NK-92 (cell line): ENCODE data around the gene ATF2.
"Not testable (repeated sequence)": the region's sequence is repeated elsewhere in the genome, so short reads cannot be mapped to it uniquely, and the experiment has no call there.

ENCODE experiments used
- DNase-seq: peaks from one replicate; lab custom pipeline; 2025; ENCODE audit not compliant: unreplicated experiment; lab: John Stamatoyannopoulos, UW

ATF2 gene

DNA sequence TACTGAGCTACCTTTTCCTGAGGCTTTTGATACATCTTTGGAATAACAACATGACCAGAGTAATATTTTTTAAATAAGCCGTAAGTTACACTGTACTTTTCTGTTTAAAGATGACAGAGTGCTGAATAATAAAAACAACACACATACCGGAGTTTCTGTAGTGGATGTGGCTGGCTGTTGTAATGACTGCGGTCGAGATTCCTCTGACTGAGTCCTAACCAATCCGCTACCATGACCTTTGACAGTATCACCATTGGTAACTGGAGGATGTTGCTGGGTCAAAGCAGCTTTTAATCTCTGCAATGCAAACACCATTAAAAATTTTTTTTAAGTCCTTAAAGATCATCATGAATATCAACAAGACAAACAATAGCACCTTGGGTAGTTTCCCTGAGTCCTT, 70.7 kb downstream of the ATF2 start:
- no peak for DNase-seq

DNA sequence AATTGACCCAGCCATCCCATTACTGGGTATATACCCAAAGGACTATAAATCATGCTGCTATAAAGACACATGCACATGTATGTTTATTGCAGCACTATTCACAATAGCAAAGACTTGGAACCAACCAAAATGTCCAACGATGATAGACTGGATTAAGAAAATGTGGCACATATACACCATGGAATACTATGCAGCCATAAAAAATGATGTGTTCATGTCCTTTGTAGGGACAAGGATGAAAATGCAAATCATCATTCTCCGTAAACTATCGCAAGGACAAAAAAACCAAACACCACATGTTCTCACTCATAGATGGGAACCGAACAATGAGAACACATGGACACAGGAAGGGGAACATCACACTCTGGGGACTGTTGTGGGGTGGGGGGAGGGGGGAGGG, 83.9 kb downstream of the ATF2 start:
- not testable (repeated sequence) for DNase-seq

DNA sequence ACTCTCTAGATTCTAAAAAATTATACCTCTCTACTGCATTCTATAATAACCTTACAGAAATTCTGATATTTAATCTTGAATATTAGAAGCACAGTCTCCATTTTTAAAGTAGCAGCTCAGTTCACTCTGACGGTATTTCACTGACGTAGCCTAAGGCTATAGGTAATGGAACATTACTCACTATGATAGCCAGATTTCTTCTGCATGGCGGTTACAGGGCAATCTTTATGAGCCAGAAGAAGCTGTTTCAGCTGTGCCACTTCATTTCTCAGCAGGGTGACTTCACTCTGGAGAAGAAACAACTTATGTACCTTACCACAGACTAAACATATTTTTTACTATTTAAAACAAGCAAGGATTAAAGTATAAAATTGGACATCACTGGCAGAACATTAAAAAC, 87.5 kb downstream of the ATF2 start:
- DNase-seq = no peak

DNA sequence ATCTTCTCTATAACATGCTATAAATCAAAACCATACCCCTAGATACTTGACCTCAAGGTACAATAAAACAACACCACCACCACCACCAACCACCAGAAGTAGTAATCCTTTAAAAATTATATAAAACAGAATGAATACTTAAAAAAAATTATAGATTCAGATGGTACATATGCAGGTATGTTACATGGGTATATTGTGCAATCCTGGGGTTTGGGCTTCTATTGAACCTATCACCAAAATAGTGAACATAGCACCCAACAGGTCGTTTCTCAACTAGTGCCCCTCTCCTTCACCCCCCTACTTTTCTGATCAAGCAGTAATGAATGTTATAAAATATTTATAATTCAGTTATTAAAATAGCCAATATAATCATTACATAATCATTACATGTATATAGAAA, 91.7 kb downstream of the ATF2 start:
- no peak for DNase-seq

DNA sequence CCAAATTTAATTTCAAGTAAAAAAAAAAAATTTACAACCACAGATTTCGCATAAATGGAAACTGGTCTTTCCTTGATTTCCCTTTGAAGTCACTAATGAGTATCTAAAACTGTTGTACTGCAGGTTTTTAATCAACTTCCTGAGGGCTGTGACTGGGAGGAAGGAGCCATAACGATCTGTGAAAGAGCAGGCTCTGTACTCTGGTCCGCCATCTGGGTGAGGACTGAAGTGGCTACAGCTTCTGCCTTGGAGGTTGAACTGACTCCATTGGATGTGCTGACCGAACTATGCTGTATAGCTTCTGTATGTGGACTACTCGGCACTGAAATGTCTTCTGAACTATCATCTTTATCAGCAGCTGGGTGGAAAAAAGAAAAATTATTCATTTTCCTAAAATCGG, 93.5 kb downstream of the ATF2 start:
- DNase-seq = no peak

DNA sequence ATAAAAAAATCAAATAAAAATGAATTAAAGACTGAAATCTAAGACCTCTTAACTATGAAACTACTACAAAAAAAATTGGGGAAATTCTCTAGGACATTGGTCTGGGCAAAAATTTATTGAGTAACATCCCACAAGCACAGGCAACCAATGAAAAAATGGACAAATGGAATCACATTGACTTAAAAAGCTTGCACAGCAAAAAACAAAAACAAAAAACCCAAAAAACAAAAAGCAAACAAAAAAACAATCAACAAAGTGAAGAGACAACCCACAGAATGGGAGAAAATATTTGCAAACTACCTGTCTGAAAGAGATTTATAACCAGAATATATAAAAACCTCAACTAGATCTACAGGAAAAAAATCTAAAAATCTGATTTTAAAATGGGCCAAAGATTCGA, 99.5 kb downstream of the ATF2 start:
- no peak for DNase-seq

DNA sequence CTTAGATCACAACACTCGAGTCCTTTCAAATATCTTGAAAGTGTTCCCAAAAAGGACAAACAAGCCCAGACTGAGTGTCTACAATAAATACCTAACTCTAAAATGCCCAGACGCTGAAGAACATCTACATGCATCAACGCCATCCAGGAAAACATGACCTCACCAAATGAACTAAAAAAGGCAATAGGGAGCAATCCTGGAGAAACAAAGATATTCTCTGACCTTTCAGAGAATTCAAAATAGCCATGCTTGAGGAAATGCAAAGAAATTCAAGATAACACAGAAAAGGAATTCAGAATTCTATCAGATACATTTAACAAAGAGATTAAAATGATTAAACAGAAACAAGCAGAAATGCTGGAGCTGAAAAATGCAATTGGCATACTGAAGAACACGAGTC, 101.6 kb downstream of the ATF2 start:
- DNase-seq = no peak

DNA sequence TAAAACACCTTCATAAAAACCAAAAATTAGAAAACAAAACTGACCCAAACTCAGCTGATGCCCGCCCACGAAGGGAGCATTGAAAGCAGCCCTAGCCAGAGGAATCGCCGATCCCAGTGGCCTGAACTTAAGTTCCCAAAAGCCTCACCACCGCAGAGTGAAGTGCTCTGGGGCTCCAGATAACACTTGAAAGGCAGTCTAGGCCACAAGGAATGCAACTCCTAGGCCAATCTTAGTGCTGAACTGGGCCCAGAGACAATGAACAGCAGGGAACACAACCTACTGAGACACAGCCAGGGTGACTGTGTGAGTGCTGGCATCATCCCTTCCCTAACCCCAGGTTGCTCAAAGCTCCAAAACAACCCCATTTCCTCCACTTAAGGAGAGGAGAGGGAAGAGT, 103.2 kb downstream of the ATF2 start:
- DNase-seq = no peak

DNA sequence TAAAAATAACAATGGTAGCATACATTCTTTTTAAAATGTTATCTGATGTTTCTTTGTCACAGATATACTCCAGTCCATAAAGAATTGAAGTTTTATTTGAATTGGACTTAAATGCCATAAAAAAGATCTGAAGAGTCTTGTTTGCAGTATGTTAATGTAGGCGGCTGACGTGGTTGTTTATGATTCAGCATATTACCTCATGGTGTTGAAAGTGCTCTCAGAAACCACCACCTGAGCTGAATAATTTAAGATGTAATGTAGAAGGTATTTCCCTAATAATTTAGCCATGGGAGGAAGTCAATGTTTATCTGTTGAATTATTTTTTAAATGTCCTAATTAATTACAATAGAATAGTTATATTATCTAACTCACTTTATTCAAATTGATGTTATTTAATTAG, 104.3 kb downstream of the ATF2 start:
- DNase-seq = no peak

DNA sequence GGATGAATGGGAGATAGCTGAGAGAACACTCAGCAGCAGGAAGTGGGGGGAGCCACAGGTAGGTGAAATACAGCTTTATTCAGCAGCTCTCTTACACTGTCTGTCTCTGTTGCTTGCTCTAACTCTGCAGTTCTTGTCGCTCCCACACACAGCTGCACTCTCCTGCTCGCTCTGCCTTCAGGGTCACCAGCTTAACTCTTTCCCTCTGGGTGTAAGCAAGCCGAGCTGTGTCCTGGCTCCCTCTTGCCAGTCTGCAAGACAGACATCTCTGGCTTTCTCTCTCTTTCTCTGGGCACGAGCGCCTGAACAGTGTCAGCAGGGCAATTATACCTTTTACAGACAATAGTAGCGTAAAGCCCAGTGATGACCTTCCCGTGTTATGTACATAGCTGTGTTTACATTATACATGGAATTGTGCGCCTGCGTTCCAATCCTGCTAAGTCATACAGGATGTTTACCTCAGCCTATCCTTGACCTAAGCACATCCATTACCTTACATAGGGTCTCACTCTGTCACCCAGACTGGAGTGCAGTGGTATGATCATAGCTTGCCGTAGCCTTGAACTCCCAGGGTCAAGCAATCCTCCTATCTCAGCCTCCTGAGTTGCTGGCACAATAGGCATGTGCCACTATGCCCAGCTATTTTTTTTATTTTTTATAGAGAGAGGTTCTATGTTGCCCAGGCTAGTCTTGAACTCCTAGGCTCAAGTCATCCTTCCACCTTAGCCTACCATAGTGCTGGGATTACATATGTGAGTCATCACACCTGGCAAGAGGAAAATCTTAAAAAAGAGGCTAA, 105.0 kb downstream of the ATF2 start:
- no peak for DNase-seq

DNA sequence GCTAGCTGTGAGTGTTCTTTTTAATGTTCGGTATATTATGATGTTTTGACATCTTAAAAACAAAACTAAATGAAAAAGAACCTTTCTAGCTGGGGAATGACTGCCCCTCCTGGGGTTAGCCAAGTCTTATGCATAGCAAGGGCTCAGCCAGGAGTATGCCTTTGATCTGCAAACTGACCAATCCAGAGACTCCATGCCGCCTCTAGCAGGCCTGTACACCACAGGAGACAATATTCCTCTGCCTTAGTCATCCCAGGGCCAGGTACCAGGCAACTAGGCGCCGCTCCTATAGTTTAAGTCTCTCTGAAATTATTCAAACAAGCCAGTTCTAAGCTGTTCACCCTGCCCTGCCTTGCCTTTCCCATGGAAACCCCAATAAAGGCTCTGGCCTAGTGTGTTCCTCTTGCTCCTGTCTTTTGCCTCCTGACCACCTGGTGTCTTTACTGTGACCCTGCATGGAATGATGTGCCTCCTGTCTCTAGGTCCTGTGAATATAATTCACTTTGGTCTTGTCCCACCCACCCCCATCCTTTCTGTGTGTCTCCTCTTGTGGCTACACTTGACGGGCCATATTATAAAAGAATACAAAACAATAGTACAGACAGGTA, 110.8 kb downstream of the ATF2 start:
- DNase-seq = no peak

DNA sequence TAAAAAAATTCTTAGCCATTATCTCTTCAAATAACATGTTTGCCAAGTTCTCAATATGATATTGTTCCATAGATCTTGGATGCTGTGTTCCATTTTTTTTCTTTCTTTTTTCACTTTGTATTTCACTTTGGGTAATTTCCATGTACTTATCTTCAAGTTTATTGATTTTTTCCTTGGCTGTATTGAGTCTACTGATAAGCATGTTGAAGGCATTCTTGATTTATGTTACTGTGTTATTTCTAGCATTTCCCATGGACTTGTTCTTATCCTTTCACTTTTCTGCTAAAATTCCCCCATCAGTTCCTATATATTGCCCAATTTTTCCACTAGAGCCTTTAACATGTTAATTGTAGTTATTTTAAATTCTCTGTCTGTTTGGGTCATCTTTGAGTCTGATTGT, 112.0 kb downstream of the ATF2 start:
- no peak for DNase-seq

DNA sequence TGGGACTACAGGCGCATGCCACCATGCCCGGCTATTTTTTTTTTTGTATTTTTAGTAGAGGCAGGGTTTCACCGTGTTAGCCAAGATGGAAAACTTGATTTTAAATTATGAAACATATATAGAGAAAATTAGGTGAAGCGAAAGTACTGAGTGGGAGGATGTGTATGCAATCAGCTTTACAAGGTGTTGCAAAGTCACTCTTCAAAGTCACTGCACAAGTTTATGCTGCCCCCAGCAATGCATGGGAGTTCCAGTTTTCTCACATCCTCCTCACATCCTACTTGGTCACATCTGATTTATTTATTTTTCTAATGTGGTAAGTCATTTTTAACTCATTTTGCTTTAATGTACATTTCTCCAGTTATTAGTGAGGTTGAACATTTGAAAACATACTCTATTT, 113.7 kb downstream of the ATF2 start:
- DNase-seq = no peak

DNA sequence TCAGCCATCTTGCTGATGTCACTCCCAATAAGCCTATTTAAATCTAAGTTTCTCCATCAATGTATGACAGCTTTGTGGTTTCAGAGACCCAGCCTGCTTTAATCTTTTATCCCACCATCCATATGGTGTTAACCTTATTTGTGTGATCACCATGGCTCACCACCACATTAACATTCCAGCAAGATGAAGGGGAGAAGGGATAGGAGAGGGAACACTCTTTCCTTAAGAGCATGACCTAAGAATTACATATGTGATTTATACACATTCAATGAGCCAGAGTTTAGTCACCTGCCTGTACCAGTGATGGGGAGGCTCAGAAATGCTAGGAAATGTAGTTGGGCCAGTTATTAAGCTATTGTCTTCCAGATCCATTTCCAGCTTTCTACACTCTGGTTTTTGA, 118.3 kb downstream of the ATF2 start:
- no peak for DNase-seq

DNA sequence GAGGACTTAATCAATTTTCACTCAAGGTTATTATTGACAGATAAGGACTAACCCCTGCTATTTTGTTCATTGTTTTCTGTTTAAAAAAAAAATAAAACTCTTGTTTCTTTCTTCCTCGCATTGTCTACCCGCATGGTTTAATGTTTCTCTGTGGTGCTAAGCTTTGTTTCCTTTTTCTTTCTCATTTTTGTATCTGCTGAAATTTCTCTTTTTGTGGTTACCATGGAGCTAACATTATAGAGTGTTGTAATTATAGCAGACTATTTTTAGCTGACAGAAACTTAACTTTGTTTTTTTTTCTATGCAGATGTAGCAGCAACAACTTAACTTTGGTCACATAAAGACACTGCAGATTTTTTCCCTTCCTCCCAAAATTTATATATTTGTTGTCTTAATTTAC, 119.7 kb downstream of the ATF2 start:
- DNase-seq = no peak

DNA sequence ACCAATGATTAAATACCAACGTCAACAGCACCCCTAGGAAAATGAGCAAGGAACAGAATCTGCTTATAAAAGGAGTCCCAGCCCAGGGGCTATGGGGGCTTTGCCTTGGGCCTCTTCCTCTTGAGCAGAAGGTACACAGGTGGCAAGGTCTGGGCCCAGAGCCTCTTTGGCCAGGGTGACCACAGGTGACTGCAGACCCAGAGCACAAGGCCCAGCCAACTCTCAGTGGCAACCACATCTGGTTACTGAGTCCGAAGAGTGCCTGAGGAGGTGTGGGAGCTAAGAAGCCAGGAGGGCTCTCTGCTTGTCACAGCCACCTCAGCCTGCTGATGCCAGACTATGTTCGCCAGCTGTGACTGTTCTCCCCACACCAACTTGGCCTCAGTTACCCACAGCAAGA, 128.5 kb downstream of the ATF2 start:
- DNase-seq = no peak

DNA sequence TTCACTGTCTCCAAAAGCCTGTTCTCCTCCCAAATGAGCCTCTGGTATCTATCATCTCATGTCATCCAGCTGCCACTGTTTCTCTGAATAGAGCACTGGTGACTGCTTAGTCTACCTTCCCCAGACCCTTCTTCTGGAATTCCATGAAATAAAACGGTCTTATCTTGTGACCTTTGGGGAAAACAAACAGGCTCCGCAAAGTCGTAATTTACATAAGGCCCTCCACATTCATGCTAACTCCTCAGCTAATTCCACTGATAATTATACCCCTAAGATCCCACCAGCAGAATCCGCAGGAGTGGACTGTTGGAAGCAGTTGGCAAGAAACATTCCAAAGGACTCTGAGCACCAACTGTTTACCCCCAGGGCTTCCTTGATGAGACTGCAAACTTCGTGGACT, 129.0 kb downstream of the ATF2 start:
- no peak for DNase-seq

DNA sequence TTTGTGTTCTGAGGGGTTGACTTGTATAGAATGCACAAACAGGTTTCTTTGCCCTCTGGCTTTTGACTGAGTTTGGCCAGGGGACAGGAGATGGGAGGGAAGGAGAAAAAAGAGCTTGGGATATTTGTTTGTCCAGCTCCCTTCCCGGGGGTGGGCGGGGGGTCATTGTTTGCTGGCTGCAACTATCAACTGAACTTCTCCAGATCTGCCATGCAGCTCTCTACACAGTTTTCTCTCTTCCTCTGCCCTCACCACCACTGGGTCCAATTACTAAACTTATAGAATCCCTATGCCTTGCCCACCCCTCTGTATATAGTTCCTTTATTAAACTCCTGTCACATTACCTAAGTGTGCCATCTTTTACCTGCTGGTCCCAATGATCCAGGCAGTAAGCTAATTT, 130.1 kb downstream of the ATF2 start:
- no peak for DNase-seq

DNA sequence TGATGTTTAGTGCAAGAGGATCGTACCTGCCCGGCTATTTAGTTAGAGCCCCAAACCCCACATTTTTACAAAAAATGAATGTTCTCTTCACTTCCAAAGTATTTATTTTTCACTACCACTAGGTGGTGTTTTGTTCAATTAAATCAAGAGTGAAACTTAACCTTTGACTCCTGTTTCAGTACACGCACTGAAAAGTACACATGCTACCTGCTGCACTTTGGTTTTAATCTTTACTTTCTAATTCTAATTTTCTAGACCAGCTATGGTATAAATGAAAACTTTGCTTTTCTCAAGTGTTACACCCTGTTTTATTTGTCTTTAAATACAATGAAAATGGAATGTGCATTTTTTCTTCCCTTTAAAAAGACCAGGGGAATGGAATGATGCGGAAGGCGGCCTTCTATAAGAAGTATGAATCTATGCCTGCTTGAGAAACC, 131.4 kb downstream of the ATF2 start:
- DNase-seq = no peak

DNA sequence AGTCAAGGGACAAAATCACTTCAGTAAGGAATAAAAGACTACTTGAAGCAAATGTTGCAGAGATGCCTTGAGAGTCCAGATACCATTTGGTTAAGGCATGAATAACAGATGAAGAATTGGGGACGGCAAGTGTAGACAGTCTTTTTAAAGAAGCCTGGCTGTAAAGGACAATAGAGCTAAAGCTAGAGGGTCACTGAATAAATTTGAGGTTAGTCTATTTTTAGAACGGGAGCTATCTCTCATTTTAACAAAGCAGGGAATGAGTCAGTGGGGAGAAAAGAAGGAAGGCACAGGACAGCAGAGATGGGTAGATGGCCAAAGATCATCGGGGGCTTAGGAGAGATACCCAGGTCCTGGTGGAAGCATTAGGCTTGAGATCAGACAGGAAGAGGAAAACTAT, 132.2 kb downstream of the ATF2 start:
- no peak for DNase-seq

DNA sequence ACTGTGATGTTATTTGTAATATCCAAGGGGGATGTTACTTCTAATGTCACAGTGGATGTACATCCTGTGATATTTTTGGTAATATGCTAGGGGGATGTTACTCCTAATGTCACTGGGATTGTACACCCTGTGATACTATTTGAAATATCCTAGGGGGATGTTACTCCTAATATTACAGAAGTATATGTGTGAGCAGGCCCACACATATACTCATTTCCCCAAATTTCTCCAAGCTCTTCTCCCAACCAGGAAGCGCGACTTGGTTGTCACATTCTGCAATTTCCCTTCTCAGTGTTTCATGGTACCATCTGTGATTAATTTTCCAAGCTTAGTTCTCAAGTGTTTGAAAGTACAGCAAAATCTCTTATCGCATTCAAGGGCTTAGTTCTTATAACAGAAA, 133.3 kb downstream of the ATF2 start:
- DNase-seq = no peak

DNA sequence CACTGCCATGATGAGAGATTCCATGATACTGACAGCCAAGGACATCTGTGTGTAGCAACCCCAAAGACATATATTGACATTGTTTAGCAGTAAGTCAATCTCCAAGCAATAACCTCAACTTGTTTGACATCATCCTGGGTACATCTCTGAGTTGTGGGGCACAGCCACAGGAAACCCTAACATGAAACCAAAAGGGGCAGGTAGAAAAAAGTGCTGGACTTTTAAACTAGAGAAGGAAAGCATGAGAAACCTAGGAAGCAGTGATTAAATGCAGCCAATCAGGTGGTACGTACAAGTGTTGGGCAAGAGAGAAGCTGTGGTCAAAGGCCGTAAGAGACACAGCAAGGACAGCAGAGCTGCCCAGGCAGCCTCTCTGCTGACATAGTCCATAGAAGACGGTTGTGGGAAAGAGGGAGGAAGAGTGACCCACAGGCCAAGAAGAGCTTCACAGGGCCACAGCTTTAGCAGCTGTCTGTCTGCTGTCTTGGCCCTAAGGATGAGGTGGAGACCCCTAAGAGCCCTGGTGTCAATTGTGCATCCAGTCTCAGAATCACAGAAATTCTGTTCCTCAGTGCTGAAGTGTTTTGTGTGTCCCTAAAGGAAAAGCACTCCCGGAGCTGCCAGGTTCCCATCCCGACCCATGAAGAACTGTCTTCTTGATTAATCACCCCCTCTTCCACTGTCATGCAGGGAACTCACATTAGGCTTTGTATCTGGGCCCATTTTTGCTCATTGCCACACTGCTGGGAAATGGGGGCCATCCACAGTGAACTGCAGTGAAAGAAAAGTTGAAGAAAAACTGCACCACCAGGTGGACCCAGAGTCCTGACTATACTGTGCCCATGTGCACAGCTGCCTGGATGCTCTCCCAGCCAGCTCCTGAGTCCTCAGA, 137.4 kb downstream of the ATF2 start:
- DNase-seq = no peak
